Bone marrow (tissue), 2 donors: ENCODE data around the gene HOXB6.
A peak's percentile ranks its signal among the peaks of the same experiment; 100 is the strongest.

Experiments
- DNase-seq, 2 donors: peaks; one replicate each; lab custom pipeline; 2025; lab: John Stamatoyannopoulos, UW

HOXB6 gene

GRCh38 chr17:48594538-48595277 is 10.1 kb downstream of the HOXB6 start:
- no peak for DNase-seq

DNA sequence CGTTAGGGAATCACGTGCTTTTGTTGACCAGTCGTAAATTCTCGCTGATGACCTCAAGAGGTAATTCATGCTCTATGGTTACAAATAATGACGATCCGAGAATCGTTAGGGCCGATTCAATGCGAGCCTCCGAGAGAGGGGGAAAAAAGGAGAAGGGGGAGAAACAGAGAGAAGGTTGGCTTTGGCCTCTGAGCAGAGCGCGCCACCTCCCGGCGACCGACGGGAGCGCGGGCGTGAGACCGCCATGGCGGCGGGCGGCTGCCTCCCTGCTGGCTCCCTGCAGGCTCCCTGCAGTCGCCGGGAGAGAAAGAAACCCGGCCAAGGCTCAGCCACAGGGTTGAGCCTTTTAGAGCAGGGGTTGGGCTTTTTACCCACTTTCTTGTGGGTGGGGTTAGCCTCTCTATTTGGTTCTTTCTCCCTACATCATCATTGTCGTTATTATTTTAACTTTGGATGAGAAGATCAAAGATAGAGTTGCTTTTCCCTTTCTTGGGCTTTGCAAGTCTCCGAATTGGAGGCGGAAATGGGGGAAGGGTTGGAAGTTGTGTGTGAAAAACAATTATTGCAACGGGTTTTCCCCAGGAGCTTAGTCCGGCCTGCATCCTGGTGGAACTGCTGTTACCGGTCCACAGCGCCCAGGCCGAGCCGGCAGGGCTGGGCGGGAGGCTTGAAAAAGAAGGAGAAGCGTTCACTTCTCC is 10.8 kb downstream of the HOXB6 start:
- peak; percentile 24 to 80 for DNase-seq

DNA sequence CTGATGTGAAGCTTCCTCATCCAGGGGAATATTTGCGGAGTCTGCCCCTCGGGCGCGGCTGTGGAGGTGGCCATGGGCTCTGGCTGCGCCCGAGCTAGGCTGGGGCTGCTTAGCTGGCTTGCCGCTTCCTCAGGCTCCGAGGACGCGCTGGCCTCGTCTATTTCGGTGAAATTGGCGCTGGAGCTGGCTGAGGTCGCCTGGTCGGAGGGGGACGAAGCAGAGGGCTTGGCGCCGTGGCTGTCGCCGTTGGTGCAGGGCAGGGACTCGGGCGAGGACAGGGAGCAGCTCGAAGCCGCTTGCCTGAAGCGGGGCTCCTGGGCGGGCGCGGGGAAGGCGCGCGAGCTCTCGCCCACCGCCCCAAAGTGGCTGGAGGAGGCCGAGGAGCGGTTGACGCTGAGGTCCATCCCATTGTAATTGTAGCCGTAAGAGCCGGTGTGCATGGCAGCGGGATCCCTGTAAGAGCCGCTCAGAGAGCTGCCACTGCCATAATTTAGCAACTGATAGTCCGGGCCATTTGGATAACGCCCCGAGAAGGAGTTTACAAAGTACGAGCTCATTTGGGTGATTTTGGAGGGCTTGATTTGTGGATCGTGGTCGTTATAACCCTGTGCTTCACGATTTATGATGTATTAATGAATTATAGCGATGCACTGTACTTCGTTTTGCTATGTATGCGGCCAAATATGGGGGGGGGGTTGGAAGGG is 11.5 kb downstream of the HOXB6 start, which contains the start of gene HOXB5:
TSS of gene HOXB5 (minus strand) at position 654 of the 704 bp plus-strand sequence. CDS start at position 557, 97 bp downstream.
- DNase-seq, result peak in 1 of 2 donors; percentile 57

DNA sequence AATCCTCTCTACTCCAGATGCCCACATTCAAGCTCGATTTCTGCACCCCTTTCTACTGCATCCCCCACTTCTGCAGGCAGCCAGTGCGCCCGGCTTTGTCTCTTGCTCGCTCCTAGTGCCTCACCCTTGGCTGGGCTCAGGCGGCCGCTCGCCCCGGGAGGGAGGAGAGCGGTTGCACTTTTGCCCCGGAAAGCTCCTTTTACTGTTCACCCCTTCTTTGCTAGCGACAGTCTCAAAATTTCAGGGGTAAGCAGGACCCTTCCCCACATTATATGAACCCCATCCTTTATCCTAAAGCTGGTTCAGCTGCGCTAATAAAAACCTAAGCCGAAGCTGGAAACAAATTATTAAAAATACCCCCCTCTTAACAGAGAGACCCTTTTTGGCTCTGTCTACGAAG is 12.2 kb downstream of the HOXB6 start:
- DNase-seq, result no peak

DNA sequence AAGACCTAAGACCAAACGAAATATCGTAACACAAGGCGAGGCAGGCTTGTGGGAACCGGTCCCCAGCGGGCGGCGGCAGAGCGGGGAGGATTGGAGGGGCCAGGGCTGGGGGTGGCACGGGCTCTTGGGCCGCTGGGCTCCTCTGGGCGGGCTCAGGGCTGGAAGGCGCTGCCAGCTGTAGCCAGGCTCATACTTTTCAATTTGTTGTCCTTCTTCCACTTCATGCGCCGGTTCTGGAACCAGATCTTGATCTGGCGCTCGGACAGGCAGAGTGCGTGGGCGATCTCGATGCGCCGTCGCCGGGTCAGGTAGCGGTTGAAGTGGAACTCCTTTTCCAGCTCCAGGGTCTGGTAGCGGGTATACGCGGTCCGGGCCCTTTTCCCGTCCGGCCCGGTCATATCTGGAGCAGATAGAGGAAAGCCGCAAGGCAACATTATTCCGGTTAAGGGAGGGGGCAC is 12.7 kb downstream of the HOXB6 start:
- peak in 1 of 2 donors; percentile 67 for DNase-seq

GRCh38 chr17:48591255-48592056 is 13.3 kb downstream of the HOXB6 start:
- DNase-seq, result peak in 1 of 2 donors; percentile 32

DNA sequence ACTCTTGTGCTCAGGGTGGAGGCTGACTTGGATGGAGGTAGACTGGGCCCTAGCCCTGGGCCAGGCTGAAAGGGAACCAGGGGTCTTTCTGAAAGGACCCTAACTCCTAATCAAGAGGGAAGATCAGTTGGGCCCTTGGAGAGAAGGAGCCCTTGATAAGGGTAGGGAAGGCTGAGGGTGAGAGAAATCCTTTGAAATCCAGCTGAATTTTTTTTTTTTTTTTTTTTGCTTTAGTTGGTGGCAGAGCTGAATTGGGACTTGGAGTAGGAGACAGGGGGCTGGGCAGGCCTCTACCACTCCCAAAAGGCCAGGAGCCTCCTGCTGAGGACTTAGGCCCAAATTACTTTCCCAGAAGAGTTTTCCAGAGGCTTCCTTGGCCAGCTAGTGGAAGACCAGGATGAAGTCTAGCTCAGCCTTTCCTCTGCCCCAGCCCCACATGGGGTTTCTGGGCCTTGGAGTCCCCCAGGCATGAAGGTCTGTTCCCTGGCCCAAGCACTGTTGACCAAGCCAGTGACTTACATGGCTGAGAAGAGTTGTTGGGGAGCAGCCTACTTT is 14.1 kb downstream of the HOXB6 start:
- no peak for DNase-seq

- DNase-seq, result peak in 1 of 2 donors; percentile 37
Observed at GRCh38 chr17:48589831-48590606, 14.8 kb downstream of the HOXB6 start, which contains the start of gene HOXB3. Gene HOXB3 (minus strand): TSS chr17:48590241. CDS start chr17:48552474, 37,767 bp downstream.

DNA sequence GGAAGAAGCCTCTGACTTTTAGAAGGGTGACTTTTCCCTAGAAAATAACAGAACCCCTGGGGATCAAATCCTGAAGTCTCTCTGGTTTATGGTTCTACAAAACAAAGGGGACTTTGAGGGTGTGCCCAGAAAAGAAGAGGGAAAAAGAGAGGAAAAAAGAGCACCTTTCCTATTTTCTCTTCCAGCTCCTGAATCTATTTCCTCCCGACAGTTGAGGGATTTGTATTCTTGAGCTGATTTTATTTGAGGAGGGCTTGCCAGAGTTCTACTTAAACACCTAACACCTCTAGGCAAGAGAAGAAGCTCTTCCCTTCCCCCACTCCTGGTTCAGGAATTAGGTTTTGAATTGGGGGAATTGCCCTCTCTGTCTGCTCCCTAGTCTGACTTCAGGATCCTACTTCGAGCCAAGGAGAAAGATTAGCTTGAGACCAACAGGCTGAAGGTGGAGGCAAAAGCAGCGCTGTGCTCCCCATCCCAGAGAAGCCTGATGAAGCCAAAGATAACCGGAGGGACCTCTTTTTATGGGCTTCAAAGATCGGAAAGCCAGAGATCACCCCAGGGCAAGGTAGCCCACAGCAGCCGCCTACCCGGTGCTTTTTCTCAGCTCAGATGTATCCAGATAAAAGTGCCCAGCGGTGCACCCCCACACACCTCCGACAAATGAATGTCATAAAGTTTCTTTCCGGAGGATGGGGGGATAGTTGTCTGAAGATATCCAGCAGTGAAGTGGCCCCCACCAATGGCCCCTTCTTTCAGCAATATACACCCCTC is 15.5 kb downstream of the HOXB6 start:
- DNase-seq, result no peak

DNA sequence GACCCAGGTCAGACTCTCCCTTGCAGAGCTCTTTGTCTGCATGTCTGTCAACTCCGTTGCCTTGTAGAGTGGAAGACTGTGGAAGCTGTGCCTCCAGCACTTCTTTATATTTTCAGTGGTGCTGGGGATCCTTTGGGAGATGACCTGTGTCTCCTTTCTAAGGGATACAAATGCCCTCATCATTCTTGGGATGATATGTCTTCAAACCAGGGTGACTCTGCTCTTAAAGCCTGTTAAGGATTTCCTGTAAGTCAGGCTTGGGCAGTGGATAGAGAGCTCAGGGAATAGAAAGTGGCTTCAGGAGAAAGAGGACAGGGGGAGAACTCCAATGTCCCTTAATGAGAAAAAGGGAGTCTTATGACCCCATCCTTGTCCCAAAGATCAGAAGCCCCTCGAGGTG is 16.3 kb downstream of the HOXB6 start:
- DNase-seq, result no peak

DNA sequence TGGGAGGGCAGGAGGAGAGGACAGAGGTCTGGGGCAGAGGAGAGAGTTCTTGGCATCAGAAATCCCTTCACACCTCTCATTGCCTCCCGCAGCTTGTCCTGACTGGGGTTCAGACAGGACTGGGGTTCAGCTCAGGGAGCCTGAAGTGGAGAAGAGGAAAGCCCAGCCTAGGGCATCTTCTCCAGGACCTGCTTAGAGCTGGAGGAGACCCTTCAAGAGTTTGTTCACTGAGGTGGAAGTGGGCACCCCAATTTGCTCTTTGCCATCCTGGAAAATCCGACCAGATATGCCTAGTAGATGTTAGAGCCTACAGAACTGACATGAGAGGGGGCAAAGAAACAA is 16.7 kb downstream of the HOXB6 start:
- DNase-seq, result no peak

DNA sequence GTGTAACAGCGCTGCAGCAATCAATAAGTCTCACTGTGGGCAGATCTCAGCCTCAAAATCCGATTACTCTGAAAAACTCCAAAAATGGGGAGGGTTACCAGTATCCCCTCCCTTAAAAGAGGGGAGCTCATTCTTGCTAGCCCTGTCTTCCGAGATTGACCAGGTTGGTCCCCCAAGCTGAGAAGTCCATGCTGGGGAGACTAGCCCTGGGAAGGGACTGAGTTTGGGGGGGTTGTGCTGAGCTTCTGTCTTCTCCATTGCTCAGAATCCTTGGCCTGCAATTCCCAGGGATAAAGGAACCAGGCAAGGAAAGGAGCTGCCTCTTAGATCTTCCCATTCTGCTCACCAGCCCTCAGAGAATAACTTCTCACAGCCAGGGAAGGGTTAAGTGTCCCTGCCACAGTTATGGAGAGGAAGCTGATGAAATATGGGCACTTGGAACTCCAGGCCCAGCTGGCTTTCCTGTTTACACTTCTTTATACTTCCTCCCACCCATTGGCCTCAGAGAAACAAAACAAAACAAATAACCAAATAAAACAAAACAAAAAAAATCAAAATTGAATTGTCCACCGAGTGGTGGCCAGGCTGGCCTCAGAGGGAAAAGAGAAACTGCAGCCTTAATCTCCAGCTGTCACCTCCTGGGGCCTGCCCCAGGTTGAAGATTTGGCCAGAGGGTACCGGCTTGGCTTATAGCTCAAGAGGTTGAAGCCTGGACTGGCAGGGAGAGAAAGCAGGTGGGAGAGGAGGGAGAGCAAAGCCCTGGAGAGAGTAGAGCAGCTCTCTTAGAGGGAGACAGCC is 17.3 kb downstream of the HOXB6 start:
- no peak for DNase-seq

DNA sequence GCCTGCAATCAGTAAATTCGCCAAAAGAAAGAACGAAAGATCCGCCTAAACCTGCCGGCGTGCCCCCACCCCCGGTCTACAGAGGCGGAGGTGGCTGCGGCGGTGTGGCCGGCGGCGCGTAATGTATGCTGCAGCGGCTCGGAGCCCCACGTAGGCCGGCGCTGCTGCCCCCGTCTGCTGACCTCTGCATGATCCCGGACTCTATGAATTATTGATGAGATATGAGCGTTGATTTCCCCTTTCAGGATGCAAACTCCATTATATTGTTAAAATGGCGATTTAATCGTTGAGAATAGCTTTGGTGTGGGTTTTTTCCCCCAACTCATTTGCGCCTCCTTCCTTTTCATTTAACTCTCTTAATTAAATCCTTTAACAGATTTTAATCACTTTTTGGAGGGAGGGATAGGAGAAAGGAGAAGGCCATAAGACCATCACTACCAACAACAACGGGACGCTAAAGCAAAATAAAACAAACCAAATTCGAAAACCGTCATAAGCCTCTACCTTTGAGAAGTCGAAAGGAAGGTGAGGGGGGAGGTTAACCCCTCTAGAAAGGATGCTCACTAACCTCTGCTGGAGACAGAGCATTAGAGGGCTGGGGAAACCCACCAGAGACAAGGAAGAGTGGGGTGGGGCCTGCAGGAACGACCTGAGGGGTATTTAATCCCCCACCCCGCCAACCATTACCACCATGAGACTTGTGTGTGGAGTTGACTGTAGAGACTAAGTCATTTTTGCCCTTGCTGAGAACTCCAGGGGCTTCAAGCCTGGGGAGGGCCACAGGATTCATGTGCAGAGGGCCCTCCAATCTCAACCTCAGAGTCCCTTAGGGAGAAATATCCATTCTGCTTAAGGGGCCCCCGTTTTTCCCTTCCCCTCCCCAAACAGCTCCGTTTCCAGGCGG is 18.2 kb downstream of the HOXB6 start:
- peak in 1 of 2 donors; percentile 42 for DNase-seq

- DNase-seq, result no peak
Observed at GRCh38 chr17:48584223-48584741, 20.5 kb downstream of the HOXB6 start.

GRCh38 chr17:48583708-48584222 is 21.0 kb downstream of the HOXB6 start:
- DNase-seq, result no peak

GRCh38 chr17:48582750-48583069 is 22.1 kb downstream of the HOXB6 start:
- no peak for DNase-seq

GRCh38 chr17:48579760-48580554 is 24.8 kb downstream of the HOXB6 start:
- DNase-seq, result peak in 1 of 2 donors; percentile 14
